Mesendoderm (in vitro differentiated cells): ENCODE measurements around the gene LMNB1.

Experiments used
- DNase-seq: peaks from one replicate; pipeline ENCODE4 v3.0.0; 2013
- H2AK5ac ChIP-seq: 2 replicates; pipeline ENCODE4 v1.6.1; 2013; ENCODE audit warnings: low read length, inconsistent platforms
- H2BK120ac ChIP-seq: 2 replicates; pipeline ENCODE4 v1.6.1; 2013; ENCODE audit warnings: low read depth, mild to moderate bottlenecking, low read length, moderate library complexity, mixed read lengths
- H2BK15ac ChIP-seq: replicated peaks from 2 replicates; pipeline ENCODE4 v1.6.1; 2013; ENCODE audit warnings: low read depth, mild to moderate bottlenecking, moderate library complexity
- H2BK5ac ChIP-seq: 2 replicates; pipeline ENCODE4 v1.6.1; 2013; ENCODE audit warnings: low read length, inconsistent platforms
- H3K18ac ChIP-seq: 2 replicates; pipeline ENCODE4 v1.6.1; 2013; ENCODE audit warnings: mild to moderate bottlenecking, low read length, mixed read lengths
- H3K23ac ChIP-seq: one replicate; pipeline ENCODE4 v1.6.1; 2013; ENCODE audit warnings: low read length
- H3K27ac ChIP-seq: 2 replicates; pipeline ENCODE4 v1.5.1; 2013; ENCODE audit warnings: low read depth, mild to moderate bottlenecking, inconsistent platforms, low read length, moderate library complexity
- H3K27me3 ChIP-seq: 2 replicates; pipeline ENCODE4 v1.6.1; 2013; ENCODE audit warnings: low read length, control low read depth, mild to moderate bottlenecking, inconsistent platforms; ENCODE audit not compliant: insufficient read depth, poor library complexity
- H3K36me3 ChIP-seq: 2 replicates; pipeline ENCODE4 v1.6.1; 2013; ENCODE audit warnings: low read length, inconsistent platforms; ENCODE audit not compliant: control insufficient read depth, insufficient read depth
- H3K4ac ChIP-seq: one replicate; pipeline ENCODE4 v1.6.1; 2013; ENCODE audit warnings: low read depth, mild to moderate bottlenecking, low read length, moderate library complexity
- H3K4me1 ChIP-seq: 2 replicates; pipeline ENCODE4 v1.6.1; 2013; ENCODE audit warnings: low read depth, low read length, inconsistent platforms; ENCODE audit not compliant: control insufficient read depth
- H3K4me2 ChIP-seq: 2 replicates; pipeline ENCODE4 v1.6.1; 2013; ENCODE audit warnings: low read length
- H3K4me3 ChIP-seq: 2 replicates; pipeline ENCODE4 v1.5.1; 2013; ENCODE audit warnings: mild to moderate bottlenecking, low read length
- H3K56ac ChIP-seq: one replicate; pipeline ENCODE4 v1.6.1; 2013; ENCODE audit warnings: low read length
- H3K79me1 ChIP-seq: 2 replicates; pipeline ENCODE4 v1.6.1; 2013; ENCODE audit warnings: low read length, inconsistent platforms
- H3K79me2 ChIP-seq: 2 replicates; pipeline ENCODE4 v1.6.1; 2013; ENCODE audit warnings: mild to moderate bottlenecking, low read length; ENCODE audit not compliant: control insufficient read depth, insufficient read depth
- H3K9ac ChIP-seq: 2 replicates; pipeline ENCODE4 v1.6.1; 2013; ENCODE audit warnings: low read length, inconsistent platforms
- H4K5ac ChIP-seq: one replicate; pipeline ENCODE4 v1.6.1; 2013; ENCODE audit warnings: low read length
- H4K8ac ChIP-seq: one replicate; pipeline ENCODE4 v1.6.1; 2013; ENCODE audit warnings: low read depth, mild to moderate bottlenecking, control low read depth, low read length, moderate library complexity
- WGBS: extraction: QIAGEN DNeasy Blood & Tissue Kit; methylation state at CpG from one replicate; pipeline ENCODE4 v1.1.7; 2013; ENCODE audit warnings: low lambda C conversion rate, missing lambda C conversion rate; ENCODE audit not compliant: insufficient coverage; ENCODE audit errors: extremely low coverage; 5-methylcytosine and 5-hydroxymethylcytosine counted together

The LMNB1 gene

GRCh38 chr5:126864042-126864688 is 87.2 kb downstream of the LMNB1 start:
- Histone ChIP-seq H3K79me1 (no peaks in the 10 kb centered on the region), H3K27me3 (no peaks in the 10 kb centered on the region), H2BK120ac (no peak overlapping the region), H4K8ac (no peak overlapping the region), H2AK5ac (no peak overlapping the region), H3K56ac (no peak overlapping the region), H3K18ac (no peak overlapping the region), H2BK15ac (no peak overlapping the region), H4K5ac (no peak overlapping the region), H3K23ac (no peak overlapping the region), H3K4me1 (no peaks in the 10 kb centered on the region), H3K4me2 (no peak overlapping the region), H3K9ac (no peak overlapping the region), H2BK5ac (no peak overlapping the region), H3K27ac (no peak overlapping the region), H3K4ac (no peak overlapping the region), H3K36me3 (no peaks in the 10 kb centered on the region), H3K79me2 (no peaks in the 10 kb centered on the region), H3K4me3 (no peak overlapping the region)
- WGBS: no CpG with 5 or more reads among the region's 22 CpGs
- peak; percentile 39 for DNase-seq

GRCh38 chr5:126865299-126865698 is 88.4 kb downstream of the LMNB1 start:
- WGBS: no CpG with 5 or more reads among the region's 3 CpGs
- no peak overlapping the region for H2BK5ac ChIP-seq
- no peak overlapping the region for H2BK120ac ChIP-seq
- no peak overlapping the region for H3K56ac ChIP-seq
- H4K5ac ChIP-seq: no peak overlapping the region
- H3K23ac ChIP-seq: no peak overlapping the region
- H3K18ac ChIP-seq: no peak overlapping the region
- H3K4ac ChIP-seq: no peak overlapping the region
- H3K4me2 ChIP-seq: no peak overlapping the region
- no peaks in the 10 kb centered on the region for H3K36me3 ChIP-seq
- no peak overlapping the region for H2AK5ac ChIP-seq
- no peak overlapping the region for H4K8ac ChIP-seq
- no peaks in the 10 kb centered on the region for H3K79me2 ChIP-seq
- no peaks in the 10 kb centered on the region for H3K79me1 ChIP-seq
- no peaks in the 10 kb centered on the region for H3K27me3 ChIP-seq
- H3K4me3 ChIP-seq: no peak overlapping the region
- no peak overlapping the region for H3K9ac ChIP-seq
- no peak overlapping the region for H2BK15ac ChIP-seq
- DNase-seq: no peak
- no peak overlapping the region for H3K27ac ChIP-seq
- no peaks in the 10 kb centered on the region for H3K4me1 ChIP-seq

GRCh38 chr5:126866851-126867636 is 90.1 kb downstream of the LMNB1 start:
- Histone ChIP-seq H3K4me2 (no peak overlapping the region), H3K27me3 (no peaks in the 10 kb centered on the region), H3K23ac (no peak overlapping the region), H4K8ac (no peak overlapping the region), H2BK5ac (no peak overlapping the region), H3K56ac (no peak overlapping the region), H3K4me3 (no peak overlapping the region), H3K4ac (no peak overlapping the region), H3K36me3 (no peaks in the 10 kb centered on the region), H2BK120ac (no peak overlapping the region), H3K4me1 (no peaks in the 10 kb centered on the region), H2BK15ac (no peak overlapping the region), H3K79me1 (no peaks in the 10 kb centered on the region), H2AK5ac (no peak overlapping the region), H3K18ac (no peak overlapping the region), H3K27ac (no peak overlapping the region), H4K5ac (no peak overlapping the region), H3K9ac (no peak overlapping the region), H3K79me2 (no peaks in the 10 kb centered on the region)
- WGBS: no CpG with 5 or more reads among the region's 8 CpGs
- DNase-seq: no peak

- no peak overlapping the region for H3K18ac ChIP-seq
- no peaks in the 10 kb centered on the region for H3K4me1 ChIP-seq
- H3K9ac ChIP-seq: no peak overlapping the region
- H4K5ac ChIP-seq: no peak overlapping the region
- H3K27ac ChIP-seq: no peak overlapping the region
- H2BK120ac ChIP-seq: no peak overlapping the region
- no peak overlapping the region for H4K8ac ChIP-seq
- no peak overlapping the region for H3K4me2 ChIP-seq
- H3K27me3 ChIP-seq: no peaks in the 10 kb centered on the region
- no peak overlapping the region for H3K4ac ChIP-seq
- H3K4me3 ChIP-seq: no peak overlapping the region
- no peak overlapping the region for H2AK5ac ChIP-seq
- H2BK5ac ChIP-seq: no peak overlapping the region
- DNase-seq: no peak
- H3K36me3 ChIP-seq: no peaks in the 10 kb centered on the region
- H2BK15ac ChIP-seq: no peak overlapping the region
- no peak overlapping the region for H3K56ac ChIP-seq
- H3K79me1 ChIP-seq: no peaks in the 10 kb centered on the region
- no peak overlapping the region for H3K23ac ChIP-seq
- no peaks in the 10 kb centered on the region for H3K79me2 ChIP-seq
- no CpG with 5 or more reads among the region's 11 CpGs for WGBS
These were observed 91.5 kb downstream of the LMNB1 start for GRCh38 chr5:126868338-126869004.

GRCh38 chr5:126869005-126869451 is 92.1 kb downstream of the LMNB1 start:
- no peak overlapping the region for H3K23ac ChIP-seq
- WGBS: no CpG with 5 or more reads among the region's 22 CpGs
- H3K9ac ChIP-seq: peak overlapping the region; percentile 3
- H2BK15ac ChIP-seq: no peak overlapping the region
- H4K5ac ChIP-seq: no peak overlapping the region
- no peak overlapping the region for H3K18ac ChIP-seq
- H3K4me3 ChIP-seq: no peak overlapping the region
- H3K4me1 ChIP-seq: no peaks in the 10 kb centered on the region
- H4K8ac ChIP-seq: no peak overlapping the region
- no peak overlapping the region for H2AK5ac ChIP-seq
- H3K79me2 ChIP-seq: no peaks in the 10 kb centered on the region
- H3K27ac ChIP-seq: no peak overlapping the region
- DNase-seq: peak; percentile 50
- H2BK120ac ChIP-seq: no peak overlapping the region
- H3K4ac ChIP-seq: no peak overlapping the region
- no peaks in the 10 kb centered on the region for H3K27me3 ChIP-seq
- H3K56ac ChIP-seq: no peak overlapping the region
- H2BK5ac ChIP-seq: no peak overlapping the region
- peak overlapping the region; percentile 21 for H3K4me2 ChIP-seq
- H3K79me1 ChIP-seq: no peaks in the 10 kb centered on the region
- no peaks in the 10 kb centered on the region for H3K36me3 ChIP-seq
